ENCODE measurements around the gene ITPK1.

ITPK1 gene

DNA sequence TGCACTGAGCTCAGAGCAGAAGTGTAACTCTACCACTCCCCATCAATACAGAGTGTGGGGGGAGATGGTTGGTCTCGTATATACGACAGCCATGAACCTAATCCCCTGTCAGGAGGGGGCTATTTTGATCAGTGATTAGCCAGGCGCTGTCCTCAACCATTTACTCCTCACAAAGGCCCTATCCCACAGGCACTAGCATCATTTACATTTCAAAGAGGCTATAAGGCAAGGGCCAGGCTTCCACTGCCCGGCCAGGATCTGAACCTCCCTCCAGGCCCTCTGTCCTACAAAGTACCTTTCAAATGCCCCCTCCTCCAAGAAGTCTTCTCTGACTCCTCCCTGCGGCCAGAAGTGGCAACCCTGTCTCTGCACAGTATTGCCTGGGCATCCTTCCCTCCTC lies 74.7 kb downstream of the ITPK1 start:
- no peak for DNase-seq

DNA sequence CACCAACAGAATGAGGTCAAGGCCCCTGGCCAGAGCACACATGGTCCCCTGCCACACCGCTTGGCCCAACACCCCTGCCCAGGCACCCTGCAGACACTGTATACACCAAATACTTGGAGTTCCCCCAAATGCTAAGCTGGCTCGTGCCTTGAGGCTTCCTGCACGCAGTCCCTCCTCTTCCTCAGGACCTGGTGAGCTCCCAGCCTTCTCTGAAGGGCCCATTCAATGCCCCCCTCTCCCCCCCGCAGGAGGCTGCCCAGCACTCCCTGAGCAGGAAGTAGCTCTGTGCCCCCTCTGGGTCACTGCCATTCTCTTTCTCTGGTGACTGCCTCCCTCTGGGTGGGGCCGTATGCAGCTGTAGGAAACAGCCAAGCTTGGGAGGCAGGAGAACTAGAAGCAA lies 75.3 kb downstream of the ITPK1 start:
- no peak for DNase-seq

DNA sequence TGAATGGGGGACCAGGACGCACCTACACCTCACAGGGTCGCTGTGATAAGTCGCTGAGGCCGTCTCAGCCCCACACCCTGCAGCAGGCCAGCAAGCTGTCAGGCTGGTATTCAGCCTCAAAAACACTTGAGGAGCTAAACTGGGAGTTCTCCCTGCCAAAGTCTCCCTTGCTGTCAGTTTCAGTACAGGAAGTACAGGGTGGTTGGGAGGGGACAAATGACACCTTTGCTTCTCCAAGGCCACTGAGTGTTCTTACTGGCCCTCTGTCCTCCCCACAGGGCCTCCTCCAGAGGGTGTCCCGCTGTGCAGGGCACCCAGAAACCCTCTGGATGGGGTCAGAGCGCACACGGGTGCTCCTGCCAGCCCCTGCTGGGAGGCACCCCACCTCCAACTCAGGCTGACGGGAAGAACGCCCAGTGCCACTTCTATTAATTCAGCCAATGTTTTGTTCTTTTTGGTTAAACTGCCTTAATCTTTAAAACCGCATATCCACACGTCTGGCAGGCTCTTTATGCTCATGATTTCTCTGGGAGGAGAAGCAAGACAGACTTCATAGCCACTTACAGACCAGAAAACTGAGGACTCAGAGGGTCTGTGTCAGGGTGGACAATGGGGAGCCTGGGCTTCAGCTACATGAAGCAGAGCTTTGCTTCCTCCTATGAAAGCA lies 75.9 kb downstream of the ITPK1 start:
- no peak for DNase-seq

DNA sequence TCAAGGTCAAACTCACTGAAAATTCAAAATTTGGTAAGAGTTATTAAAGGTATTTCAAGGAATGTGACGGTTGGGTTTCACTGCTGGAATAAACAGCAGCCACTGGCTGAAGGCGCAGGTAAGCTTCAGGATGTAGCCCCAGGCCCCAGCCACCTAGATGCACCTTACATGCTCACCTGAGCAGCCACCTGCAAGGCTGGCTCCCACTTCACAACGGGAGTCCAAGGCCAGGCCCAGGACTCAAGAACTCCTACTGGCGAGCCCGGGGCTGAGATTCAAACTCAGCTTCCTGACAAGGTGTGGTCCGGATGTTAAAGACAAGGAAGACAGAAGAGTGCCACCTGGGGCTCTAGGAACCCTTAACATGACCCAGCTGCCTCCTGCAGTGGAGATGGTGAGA lies 78.4 kb downstream of the ITPK1 start:
- DNase-seq = no peak

DNA sequence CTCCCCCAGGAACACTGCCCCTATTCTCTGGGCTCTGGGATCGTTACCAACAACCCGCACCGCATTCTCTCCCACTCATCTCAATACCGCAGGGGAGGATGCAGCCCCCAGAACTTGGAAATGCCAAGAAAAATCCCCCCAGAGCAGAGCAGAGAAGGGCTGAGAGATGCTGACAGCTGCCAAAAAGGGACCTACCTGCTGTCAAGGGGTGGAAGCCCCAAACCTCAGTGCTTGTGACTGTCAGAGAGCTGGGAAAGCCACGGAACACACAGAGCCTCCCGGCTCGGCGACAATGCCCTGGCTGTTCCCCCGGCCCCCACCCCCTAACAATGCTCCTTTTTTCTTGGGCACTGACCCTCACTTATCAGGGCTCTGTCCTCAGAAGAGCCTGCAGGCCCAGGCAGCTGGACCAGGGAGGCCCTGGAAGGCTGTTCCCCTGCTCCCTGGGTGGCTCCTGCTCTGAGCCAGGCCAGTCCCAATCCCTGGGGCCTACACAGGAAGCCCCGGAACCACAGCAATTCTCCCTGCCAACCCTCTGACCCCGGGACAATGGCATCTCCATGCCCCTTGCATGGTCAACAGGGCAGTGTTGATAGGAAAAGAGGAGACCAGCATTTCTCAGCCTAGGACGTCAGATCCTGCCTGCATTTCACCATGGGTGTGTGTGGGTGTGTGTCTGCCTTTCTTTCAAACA lies 78.9 kb downstream of the ITPK1 start:
- DNase-seq = no peak

DNA sequence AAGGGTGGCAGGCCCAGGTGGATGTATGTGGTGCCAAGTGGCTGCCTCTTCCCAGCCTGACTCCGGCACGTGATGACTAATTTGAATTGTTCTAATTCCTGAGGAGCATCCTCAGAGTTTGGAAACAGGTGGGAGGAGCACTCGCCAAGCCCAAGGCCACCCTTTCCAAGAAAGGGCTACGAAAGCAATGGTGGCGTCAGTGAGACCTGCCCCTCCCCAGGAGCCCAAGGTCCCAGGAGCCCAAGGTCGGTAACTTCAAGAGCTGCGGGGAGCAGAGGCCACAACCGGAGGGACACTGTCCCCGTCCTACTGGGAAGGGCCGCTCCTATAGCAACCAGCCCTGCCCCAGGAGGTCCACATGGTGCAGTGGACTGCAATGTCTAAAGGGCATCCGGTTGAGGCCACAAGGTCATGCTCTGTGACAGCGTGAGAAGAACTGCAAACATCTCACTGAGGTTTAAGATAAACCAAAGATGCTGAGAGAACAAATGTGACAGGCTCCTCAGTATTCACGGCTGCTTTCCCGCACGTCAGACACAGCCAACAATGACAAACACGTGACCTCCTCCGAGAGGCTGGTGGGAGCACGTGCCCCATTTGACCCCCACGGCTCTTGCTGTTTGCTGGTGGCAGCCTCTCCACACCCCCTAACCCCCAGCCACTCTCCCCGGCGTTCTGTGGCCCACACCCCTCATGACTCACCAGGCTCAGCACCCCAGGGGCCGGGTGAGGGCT lies 79.6 kb downstream of the ITPK1 start:
- DNase-seq = no peak

DNA sequence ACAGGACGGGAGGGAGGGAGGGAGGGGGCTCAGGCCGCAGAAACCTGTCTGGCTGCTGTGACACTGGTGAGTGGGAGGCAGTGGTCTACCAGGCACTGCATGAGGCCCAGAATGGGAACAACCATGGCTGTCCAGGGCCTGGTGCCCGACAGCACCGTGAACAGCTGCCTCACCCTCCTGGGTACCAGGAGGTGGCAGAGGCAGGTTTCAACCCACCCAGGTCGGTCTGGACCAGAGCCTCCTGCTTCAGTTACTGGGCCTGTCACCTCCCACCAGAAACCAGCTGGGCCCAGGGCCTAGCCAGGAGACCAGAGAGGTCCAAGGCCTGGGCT lies 80.2 kb downstream of the ITPK1 start:
- no peak for DNase-seq

DNA sequence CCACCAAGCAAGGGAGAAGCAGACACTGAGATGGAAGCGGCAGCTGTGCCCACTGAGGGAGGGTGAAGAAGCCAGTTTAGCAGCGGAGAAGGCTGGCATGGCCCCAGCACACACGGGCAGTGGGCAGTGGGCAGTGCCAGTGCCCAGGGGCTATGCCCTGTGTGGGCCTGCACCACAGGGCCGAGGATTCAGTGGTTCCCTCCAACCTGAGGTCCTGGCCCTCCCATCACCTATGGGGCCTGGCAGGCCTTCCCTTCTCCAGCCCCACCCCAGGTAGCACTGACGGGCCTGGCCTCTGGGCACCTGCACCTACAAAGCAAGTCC lies 81.1 kb downstream of the ITPK1 start:
- DNase-seq = no peak

DNA sequence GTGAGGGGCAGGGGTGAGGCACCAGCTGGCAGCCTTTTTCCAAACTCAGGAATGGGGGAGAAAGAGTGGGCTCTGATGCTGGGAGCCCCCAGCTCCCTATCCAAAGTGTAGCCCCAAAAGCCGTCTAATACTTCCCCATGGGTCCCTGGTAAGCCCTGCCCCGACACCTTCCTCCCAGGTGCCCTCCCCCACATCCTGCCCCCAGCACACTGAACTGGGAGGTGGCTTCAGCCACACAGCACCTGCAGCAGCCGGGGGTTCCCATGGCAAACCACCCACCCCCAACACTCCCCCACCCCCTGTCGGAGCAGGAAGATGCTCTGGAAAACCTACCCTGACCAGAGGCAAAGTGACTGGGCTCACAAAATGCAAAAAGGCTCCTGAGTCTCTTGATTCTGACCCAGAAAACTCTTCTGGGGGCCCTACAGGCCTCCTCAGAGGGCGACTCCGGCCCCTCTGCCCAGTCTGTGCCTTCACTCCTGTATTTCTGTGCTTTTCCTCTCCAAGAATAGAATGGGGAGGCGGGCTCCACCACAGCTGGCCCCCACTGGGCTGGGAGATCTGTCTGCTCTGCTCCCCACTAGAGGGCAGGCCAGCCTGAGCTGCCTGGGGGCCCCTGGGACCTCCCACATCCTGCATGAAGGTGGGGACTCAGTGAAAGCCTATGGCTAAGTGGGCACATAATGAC lies 81.6 kb downstream of the ITPK1 start:
- DNase-seq = no peak

DNA sequence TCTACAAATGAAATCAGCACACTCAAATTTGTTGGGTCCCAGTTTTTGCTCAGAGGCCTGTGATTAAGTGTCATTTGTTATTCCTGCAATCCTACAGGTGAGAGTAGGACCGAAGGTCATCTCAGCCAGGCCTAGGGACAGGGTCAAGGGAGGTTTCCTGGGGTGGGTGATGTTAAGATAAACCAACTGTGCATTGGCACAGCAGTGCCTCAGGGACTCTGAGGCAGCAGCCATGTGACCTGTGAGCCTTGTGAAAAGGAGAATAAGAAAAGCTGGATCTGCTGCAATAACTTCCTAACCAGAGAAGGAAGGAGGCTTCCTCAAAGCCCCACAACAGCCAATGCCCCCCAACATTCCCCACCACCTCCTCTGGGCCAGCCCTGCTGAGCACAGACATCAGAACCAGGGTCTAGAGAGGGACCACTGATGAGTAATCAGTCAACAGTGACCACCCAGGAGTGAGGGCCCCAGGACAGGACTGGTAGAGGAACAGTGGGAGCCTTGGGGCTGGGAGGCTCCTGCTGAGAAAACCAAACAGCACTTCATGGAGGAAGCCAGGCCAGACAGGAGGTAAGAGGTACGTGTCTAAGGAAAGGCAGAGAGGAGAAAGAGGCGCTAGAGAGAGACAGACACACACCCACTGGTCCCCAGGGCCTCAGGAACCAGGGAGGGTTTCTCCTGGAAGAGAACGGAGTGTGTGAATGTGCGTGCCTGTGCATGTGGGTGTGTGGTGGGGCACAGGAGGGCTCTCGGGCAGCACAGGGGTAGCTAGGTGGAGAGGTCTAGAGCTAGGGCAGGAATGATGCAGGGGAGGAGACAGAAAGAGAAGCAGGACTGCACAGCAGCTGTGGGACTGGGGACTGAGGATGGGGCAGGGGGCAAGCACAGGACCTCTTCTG lies 82.4 kb downstream of the ITPK1 start:
- no peak for DNase-seq

DNA sequence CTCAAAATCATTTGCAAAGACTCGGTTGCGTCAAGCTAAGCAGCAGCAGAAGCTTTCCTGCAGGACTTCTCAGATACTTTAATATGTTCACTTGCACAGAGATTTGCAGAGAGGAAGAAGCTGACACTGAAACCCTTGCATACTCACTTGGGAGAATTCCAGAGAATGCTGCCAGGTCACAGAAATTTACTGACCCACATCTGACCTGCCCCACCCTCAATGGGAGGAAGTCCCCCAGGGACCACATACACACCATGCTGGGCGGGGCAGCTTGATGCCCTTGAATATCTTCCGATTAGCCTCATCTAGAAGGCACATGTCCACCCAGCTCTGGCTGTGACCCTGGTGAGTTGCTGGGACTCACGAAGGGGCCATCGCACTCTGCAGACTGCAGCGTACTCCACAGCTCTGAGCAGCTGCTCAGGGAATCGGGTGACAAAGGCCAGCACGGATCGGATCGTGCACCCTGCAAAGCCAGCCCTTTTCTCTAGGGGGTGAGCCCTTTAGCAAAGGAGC lies 83.2 kb downstream of the ITPK1 start:
- DNase-seq = no peak

DNA sequence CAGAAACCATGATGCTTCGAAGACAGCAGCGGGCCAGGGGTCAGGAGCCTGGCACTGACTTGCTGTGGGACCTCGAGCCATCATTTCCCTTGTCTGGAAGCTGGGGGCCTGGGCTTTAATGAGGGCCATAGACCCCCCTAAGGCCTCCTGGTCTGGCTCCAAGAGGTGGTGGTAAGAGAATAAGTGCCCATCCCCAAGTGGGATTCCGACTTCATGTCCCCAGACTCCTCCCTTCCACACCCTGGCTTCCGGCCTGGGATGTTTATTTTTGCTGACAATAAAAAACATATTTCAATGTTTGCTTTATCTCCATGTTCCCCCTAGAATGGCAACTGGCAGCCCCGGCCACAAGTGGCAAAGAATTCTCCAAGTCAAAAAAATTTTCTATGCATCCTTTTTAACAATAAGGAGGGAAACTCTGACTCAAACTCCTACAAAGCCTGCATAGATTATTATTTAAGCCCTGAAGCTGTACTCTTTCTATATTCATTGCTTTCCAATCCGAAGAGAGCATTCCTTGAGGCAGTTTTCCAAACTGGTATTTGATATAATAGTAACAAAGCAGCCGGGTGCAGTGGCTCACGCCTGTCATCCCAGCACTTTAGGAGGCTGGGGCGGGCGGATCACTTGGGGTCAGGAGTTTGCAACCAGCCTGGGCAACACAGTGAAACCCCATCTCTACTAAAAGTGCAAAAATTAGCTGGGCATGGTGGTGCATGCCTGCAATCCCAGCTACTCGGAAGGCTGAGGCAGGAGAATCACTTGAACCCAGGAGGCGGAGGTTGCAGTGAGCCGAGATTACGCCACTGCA lies 84.0 kb downstream of the ITPK1 start:
- DNase-seq = no peak

DNA sequence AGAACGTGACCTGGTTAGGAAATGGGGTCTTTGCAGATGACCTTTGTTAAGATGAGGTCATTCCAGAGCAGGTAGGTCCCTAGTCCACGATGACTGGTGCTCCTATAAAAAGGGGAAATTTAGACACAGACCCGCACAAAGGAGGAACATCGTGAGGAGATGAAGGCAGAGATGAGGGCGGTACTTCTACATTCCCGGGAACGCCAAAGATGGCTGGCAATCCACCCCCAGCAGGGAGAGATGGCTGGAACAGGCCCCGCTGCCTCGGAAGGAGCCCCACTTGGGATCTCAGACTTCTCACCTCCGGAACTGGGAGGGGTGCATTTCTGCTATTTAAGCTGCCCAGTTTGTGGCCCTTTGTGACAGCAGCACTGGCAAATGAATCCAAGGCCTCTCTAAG lies 85.0 kb downstream of the ITPK1 start:
- DNase-seq = no peak

DNA sequence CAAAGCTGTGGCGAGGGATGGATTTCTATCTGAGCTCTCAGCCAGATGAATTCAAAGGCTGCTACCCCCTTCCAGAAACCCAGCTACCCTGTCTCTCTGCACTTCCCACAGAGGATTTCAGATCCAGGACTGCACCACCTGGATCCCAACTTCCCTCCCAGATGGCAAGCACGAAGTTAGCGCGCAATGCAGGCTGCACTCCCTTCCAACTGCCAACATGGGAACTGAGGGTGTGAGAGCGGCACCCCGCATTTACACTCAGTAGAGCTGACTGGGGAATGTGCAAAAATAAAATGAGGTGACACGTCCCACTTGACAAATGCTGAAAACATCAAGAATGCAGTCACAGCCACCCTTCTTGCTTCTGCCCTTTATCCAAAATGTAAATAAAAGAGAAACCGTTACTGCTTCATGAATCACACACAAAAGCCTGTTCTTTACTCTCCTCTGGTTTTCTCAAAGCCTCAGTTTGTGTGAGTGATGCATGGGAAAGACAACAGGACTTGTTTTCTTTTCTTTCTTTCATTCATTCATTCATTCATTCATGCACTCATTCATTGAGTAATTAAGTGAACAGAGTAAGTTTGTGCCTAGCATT lies 85.7 kb downstream of the ITPK1 start:
- no peak for DNase-seq

DNA sequence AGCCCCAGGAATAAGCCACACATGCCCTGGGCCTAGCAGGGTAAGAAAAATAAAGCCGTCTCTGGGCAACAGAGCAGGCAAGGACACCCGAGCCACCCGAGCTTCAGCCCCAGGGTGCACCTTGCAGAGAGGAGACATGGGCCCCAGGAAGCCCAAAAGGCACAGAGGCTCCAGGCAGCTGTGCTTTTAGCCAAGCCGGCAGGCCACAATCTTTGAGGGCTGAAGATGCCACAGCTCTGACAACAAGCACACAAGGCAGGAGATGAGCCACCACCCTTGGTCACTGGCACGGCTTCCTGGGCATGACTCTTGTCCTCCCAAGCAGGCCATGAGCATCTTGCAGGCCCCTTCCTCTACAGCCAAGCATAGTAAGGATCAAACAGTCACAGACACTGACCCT lies 86.3 kb downstream of the ITPK1 start:
- DNase-seq = no peak

DNA sequence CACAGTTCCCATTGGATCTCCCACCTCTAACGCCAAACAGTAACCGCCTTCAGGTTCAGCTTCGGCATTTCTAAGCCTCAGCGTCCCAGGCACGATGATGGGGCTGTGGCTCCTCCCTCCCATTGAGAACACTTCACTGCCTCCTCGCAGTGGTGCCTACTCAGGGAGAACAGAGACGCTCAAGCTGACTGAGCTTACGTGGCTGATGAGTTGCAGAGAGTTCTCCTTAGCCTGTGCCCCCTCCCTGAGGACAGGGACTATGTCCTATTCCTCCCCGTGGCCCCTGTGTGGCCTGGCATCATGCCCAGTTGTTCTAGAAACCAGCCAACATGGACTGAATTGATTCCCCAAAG lies 87.0 kb downstream of the ITPK1 start:
- no peak for DNase-seq

DNA sequence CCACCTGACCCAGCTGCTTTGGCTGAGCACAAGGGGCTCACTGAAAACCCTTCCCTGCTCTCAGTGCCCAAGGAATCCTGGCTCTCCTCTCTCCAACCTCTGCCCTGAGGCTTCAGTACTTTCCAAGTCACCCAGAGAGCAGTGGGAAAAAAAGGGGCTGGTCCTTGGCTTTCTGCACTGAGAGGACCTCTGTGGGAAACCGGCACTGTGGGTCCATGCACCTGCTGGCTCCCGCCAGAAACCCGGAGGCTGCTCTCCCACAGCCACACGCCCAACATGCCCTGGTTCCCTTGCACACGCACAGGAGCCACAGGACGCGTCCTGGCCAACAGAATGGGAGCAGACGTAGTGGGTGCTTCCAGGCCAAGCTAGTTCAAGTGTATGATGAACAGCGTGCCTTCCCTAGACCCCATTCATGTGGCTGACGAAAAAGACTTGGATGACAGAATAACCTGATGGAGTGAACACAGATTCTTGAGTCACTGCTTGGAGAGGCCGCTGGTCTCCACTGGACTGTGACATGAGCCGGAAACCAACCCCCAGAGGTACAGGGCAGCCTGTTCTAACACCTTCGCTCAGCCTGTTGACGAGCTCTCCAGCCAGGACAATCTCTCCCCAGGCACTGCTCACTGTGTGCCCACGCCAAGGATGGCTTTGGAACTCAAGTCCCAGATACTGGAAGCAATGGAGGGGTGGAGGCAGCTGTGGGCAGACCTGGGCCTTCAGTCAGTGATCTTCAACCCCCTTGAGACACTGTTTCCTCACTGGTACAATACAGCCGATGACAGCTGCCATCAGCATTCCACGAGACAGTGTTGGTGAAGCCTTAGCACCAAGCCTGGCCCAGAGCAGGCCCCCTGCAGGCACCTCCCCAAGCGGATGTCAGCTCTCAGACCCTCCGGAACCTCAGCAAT lies 87.7 kb downstream of the ITPK1 start:
- DNase-seq = no peak

DNA sequence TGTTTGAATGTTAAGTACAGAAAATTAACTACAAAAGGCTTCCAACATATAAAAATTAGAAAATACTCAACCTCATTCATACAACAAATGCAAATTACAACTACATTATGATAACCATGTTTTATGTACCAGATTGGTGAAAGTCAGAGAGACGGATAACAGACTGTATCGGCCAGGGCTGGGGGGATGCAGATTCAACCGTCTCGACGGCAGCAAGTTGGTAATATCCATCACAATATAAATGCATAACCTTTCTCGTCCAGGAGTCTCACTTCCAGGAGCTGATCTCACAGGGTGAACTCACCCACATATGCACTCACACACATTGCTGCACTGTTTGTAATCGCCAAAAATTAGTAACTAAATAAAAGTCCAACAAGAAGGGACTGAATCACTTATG lies 89.4 kb downstream of the ITPK1 start:
- DNase-seq = no peak

DNA sequence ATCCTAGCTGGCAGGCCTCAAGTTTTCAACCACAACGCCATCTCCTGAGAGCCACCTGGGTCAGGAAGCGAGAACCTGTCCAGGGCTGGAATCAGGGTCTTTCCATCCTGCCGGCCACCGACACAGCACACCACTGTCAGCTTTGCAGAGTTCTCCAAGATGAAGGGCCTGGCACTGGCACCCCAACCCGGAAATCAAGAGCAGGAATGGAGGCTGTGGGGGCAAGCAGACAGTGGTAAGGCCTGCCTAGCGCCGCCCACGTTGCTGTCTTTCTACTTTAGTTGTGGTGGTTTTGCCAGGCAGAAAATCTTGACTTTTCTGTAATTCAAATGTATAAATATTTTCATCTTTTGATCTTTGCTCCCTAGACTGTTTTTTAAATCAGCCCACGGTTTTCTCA lies 90.7 kb downstream of the ITPK1 start:
- DNase-seq = no peak

DNA sequence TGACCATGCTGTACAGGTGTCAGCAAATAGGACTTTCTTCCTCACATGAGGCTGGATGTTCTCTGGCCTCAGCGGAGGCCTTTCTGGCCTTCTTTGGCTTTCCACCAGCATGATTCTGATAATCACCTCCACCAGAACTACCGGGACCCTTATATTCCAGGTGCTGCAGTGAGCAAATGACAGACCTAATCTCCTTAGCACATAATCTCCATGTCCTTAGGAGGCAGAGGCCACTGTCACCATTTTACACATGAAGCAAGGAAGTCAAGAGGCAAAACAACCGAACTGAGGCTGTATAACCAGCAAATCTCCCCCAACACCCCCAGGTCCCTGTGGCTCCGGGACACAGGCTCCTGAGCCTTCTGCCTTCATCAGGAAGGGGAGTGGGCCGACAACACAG lies 91.2 kb downstream of the ITPK1 start:
- DNase-seq = no peak
